Daoy (cell line): ENCODE measurements around the gene PDHX. TPM values are rescaled to one million over a fixed set of nuclear protein-coding genes. Genes with fewer than 3 reads are reported as not detected.
A peak's percentile ranks its signal among the peaks of the same experiment; 100 is the strongest.
"Not testable (repeated sequence)": the region's sequence is repeated elsewhere in the genome, so short reads cannot be mapped to it uniquely, and the experiment has no call there.

Source experiments
- DNase-seq: peaks from one replicate; pipeline ENCODE4 v3.0.0-alpha.2; 2015; ENCODE audit warnings: low read depth
- total RNA-seq: library from RNA; depleted of rRNA; stranded (reverse); fragments of >200 nt; shearing (Covaris generic); gene quantifications from 2 replicates; pipeline ENCODE4 v1.2.3, GENCODE V29; 2014

PDHX gene
- total RNA-seq, 1 experiment from 2014 or later: 52.5 TPM

GRCh38 chr11:35015621-35016387 is 99.4 kb downstream of the PDHX start:
- no peak for DNase-seq

- DNase-seq: no peak
Observed at GRCh38 chr11:35016916-35017315, 100.5 kb downstream of the PDHX start.

GRCh38 chr11:35017528-35018342 is 101.3 kb downstream of the PDHX start:
- no peak for DNase-seq

GRCh38 chr11:35021589-35021988 is 105.2 kb downstream of the PDHX start:
- no peak for DNase-seq

GRCh38 chr11:35023940-35024339 is 107.5 kb downstream of the PDHX start:
- not testable (repeated sequence) for DNase-seq

- not testable (repeated sequence) for DNase-seq
Observed at GRCh38 chr11:35028007-35028406, 111.6 kb downstream of the PDHX start.

- peak; percentile 85 for DNase-seq
Observed at GRCh38 chr11:35029979-35030682, 113.7 kb downstream of the PDHX start.

- DNase-seq: peak; percentile 97
Observed at GRCh38 chr11:35030716-35031213, 114.3 kb downstream of the PDHX start.

GRCh38 chr11:35031346-35031745 is 114.9 kb downstream of the PDHX start:
- DNase-seq: no peak

GRCh38 chr11:35031867-35032266 is 115.4 kb downstream of the PDHX start:
- DNase-seq: peak; percentile 82

- DNase-seq: no peak
Observed at GRCh38 chr11:35033011-35033410, 116.6 kb downstream of the PDHX start.

- no peak for DNase-seq
Observed at GRCh38 chr11:35034401-35034800, 118.0 kb downstream of the PDHX start.

- DNase-seq: peak; percentile 97
Observed at GRCh38 chr11:35035894-35036408, 119.5 kb downstream of the PDHX start.

- peak; percentile 34 for DNase-seq
Observed at GRCh38 chr11:35036639-35037038, 120.2 kb downstream of the PDHX start.

GRCh38 chr11:35038211-35038928 is 122.0 kb downstream of the PDHX start:
- DNase-seq: no peak

- no peak for DNase-seq
Observed at GRCh38 chr11:35039076-35039475, 122.7 kb downstream of the PDHX start.

- DNase-seq: peak; percentile 94
Observed at GRCh38 chr11:35040221-35040942, 124.0 kb downstream of the PDHX start.

GRCh38 chr11:35041070-35041554 is 124.7 kb downstream of the PDHX start:
- no peak for DNase-seq

- DNase-seq: no peak
Observed at GRCh38 chr11:35042224-35042623, 125.8 kb downstream of the PDHX start.

GRCh38 chr11:35042913-35043312 is 126.5 kb downstream of the PDHX start:
- DNase-seq: no peak
